ENCODE results near the gene CFAP300.

Gene CFAP300

DNA sequence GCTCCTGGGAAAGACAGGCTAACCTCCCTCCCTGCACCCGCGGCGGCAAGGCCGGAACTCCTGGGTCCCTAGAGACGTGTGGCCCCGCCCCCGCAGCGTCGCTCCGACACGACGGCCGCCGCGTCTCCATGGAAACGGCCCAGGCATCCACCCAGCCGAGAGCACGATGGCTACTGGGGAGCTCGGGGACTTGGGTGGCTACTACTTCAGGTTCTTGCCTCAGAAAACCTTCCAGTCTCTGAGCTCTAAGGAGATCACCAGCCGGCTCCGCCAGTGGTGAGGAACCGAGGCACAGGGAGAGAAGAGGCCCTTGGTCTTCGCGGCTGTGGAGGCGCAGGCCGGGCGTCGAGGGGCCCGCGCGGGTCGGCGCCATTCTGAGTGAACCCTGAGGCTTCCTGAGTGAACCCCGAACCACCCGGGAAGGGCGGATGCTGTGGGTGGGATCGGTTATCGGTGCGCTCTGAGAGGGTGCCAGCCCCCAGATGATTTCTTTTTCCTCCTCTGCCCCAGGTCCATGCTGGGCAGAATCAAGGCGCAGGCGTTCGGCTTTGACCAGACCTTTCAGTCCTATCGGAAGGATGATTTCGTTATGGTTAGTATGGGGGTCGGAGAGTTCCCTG lies at the start of gene CFAP300:
Gene CFAP300, plus strand, starts transcription at position 133 of the 620 bp plus-strand sequence. Its CDS starts 34 bp downstream, at position 167.
- peak; percentile 70 for DNase-seq

DNA sequence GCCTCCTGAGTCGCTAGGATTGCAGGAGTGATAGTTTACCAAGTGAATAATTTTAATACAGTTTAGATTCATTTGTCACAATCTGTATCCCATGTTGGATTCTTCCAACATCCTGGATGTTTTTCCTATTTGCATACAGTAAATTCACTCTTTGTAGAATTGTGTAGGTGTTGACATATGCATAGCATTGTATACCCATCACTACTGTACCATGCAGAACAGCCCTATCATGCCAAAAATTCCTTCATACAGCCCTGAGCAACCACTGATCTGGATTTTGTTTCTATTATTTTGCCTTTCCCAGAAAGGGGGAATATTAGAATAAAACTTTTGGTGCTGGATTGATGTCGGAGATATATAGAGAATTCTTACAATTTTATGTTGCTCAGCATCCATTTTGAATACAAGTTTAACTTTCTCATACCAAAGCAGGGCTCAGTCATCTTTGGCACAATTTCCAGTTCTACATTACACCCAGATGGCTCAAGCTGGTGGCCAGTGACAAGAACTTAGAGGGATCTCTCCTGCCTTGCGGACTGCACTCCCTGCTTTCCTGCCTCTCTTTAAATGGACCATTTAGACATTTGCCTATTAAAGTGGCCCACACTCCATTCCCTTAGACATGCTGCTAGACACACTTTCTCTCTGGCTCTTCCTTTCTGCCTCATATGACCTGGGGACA lies 45.4 kb upstream of the CFAP300 start:
- DNase-seq = no peak

DNA sequence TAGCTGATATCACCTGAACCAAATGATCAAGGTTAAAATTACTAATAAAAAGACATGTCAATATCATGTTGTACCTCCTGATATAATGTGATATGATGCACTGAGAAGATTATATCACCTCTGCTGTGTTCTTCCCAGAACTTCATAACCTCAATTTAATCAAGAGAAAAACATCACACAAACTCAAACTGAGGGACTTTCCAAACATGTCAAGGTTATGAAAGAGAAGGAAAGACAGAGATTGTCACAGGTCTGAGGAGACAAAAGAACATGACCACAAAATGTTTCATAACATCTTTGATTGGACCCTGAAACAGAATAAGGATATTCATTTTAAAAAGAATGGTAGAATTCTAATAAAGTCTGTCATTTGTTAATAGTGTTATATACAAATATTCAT lies 43.0 kb upstream of the CFAP300 start:
- DNase-seq = no peak

DNA sequence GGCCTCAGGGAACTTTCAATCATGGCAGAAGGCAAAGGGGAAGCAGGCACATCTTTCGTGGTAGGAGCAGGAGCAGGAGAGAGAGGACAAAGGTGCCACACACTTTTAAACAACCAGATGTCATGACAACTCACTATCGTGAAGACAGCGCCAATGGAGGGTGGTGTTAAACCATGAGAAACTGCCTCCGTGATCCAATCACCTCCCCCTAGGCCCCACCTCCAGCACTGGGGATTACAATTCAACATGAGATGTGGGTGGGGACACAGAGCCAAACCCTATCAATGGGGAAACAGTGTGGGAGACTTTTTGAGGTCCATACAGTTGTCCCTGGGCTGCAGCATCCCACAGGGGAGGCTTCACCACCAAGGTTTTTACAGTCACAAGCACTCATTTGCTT lies 41.9 kb upstream of the CFAP300 start:
- DNase-seq = no peak

DNA sequence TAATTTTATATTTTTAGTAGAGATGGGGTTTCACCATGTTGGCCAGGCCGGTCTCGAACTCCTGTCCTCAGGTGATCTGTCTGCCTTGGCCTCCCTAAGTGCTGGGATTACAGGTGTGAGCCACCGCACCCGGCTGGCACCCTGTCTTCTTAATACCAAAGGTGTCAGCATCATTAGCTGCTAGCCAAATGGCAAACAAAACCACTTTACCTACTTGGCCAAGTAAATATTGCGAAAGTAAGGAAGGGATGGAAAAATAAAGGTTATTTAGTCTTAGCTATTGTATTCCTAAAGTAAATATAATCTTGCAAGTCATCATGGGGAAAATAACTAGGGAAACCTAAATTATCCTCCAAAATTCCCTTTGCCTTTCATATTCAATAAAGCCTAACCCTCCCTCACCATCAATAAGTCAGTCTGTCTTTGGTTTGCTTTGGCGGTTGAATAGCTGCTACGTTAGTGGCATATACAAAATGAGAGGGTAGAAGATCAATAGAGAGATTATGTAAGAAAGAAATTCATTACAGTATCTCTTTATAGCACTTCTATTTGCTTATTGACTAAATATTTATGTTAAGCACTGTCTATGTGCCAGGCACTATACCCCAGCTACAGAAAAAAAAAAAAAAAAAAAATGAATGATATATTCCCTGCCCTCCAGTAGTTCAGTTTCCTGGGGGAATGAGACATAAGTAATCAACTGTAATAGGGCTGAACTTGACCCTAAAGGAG lies 40.2 kb upstream of the CFAP300 start:
- DNase-seq = no peak

DNA sequence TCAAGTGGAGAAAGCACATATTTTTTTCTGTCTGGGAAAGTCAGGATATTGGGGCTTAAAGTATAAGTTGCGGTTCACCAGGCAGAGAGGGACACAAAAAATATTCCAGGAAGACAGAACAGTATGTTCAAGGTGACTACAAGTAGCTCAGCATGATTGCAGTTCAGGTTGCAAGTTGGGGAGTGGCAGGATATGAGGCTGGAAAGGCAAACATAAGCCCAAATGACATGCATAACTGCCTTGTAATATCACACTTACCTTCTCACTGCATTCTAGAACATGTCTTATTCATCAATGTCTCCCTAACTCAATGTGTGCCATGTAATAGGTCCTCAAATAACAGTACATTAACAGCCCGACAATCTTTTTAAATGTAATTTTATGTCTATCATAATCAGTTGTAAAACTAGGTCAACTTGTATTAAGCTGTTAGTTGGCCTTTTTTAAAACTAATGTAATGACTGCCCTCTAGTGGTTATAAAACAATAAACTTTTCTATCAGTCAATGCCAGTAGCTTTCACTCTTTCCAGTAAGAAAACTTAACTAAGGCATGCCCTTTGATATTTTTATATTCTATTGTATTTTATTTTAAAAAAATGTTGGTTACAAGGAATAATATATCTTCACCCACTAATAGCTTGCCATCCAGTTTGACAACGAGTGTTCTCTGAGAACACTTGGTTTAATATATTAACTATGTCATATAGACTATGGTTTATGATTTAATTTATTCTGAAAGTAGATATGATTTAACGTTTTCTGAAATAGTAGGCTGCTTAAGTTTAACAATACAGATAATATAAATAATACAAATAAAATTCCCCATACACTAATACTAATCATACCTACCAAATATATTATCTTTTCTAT lies 39.4 kb upstream of the CFAP300 start:
- peak; percentile 71 for DNase-seq

DNA sequence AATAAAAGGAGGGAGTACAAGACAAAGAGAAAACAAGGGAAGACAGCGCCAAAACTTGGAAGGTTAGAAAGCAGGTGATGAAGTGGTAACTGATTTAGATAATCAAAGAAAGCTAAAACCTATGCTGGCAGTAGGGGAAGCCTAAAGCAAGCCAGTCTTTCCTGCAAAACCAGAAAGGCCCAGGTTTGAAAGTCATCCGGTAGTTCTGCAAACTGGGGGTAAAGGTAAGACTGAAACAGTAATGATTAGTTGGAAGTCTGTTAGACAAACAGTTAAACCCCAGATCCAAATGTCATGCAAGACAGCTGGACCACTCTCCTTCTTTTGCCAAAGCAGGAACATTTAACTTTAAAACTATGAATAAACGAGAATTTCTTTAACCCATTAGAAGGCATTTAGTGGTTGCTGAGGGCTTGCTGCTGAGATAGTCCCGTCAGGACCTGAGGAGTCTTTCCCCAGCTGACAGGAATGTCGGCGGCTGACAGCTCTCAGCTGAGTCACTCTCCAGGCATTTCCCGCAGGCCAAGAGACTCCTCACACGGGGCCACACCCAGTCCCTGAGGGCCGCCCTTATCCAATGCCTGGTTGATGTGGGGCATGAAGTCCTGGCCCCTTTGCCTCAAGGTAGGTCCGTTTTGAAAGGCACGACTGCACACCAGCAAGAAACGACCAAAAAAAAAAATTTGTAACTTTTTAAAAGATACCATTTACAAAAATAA lies 36.3 kb upstream of the CFAP300 start:
- peak; percentile 91 for DNase-seq

DNA sequence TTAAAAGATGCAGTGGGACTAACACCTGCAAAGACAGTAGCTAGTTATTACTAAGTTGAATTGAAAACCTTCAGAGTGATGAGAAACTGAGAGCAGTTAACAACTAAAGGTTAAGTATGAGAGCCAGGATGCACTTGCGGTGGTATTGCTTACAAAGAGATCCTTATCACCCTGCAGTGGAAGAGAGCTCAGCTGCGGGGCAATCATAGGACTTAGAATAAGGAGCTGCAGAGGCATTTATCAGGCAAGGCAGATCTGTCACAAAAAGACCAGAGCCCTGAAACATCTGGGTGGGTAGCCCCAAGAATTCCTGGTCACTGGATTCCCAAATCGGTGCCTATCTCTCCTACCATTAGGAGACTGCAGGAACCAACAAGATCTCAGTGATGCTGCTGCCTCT lies 34.3 kb upstream of the CFAP300 start:
- DNase-seq = no peak

DNA sequence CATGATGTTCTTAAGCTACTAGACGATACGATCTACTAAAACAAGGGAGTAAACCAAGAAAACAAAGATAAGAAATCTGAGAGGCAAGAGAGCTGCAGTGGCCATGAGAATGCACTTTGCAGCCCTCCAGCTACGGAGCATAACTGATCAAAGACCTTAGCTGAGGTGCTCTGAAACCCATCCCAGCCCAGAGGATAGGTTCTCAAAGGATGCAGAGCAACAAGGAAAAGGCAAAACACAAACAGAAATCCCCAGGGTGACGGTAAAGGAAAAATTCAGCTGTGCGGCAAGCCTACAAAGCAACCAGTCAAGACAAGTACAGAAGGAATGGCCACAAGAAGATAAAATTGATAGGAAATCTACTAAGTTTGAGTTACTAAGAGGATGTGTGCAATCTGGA lies 32.5 kb upstream of the CFAP300 start:
- DNase-seq = no peak

DNA sequence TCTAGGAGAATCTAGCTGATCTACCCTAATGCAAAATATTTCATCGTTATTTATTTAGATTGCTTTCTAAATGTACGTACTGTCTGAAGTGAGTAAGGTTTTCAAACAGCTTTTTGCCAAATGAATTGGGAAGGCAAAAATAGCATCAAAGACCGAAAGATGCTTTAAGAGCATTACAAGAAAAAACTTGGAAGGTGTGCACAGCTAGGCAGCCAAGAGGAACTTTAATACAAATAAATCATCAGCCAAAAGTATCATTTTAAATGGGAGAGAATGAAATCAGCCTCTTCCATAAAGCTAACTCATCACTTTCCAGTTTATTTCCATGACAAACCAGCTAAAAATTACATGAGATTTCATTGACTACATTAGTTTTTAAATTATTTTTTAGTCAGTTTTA lies 30.2 kb upstream of the CFAP300 start:
- DNase-seq = no peak

DNA sequence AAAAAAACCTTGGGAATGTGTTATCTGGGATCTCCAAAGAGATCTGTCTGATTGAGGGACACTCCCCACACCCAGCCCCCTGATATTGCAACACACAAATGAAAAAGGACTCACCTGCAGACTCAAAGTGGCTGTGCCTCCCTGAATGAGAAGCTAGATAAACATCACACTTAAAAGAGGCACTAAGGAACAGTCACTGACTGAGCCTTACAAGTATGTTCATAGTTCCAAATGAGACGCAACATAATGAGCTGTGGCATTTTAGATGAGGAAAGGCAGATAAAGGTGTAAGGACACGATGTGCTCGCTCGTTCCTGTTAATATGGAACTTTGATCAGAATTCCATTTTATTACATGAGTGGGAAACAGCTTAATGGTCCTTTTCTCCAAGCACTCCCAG lies 21.0 kb upstream of the CFAP300 start:
- no peak for DNase-seq

DNA sequence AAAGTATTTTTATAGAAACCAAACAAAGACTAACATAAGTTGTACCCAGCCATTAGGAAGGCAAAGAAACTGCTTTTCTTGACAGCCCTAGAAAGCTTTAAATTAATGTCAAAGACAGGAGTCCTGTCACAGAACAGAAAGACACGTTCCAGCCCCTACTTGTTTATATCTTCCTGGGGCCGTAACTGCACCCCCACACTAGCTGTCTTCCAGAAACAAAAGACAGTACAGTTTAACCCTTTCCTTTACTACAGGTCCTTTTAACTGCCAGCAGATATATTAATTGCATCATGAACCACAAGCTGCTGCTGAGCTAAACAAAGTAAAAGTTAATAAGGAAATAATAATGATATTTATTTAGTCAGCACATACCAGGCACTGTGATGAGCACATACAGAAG lies 20.3 kb upstream of the CFAP300 start:
- DNase-seq = no peak

DNA sequence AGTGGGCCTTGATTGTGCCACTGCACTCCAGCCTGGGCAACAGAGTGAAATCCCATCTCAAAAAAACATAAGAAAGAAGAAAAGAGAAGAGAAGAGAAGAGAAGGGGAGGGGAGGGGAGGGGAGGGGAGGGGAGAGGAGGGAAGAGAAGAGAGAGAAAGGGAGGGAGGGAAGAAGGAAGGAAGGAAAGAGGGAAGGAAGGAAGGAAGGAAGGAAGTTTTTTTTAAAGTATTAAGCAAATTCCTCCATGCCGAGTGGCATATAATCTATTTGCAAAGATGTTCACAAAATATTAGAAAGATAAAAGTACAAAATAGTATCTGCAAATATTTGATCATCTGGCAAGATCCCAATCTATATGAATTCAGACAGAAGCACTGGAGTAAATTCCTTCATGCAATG lies 10.5 kb upstream of the CFAP300 start:
- DNase-seq = no peak

DNA sequence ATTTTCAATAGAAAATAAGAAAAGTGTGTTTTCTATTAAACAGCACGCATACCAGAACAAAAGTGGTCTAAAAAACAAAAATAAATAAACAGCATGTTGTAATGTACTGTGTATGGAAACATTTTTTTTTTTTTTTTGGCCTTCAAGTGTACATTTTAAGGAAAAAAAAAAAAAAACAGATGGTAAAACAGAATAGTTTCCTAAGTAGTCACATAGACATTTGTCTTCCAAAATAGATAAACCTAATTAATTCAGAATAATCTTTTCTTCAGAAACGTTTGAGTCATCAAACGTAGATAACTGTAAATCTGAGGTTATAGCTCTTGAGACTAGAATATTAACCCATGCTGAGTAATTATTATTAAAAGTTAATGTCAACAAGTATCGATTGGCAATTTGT lies 396 bp upstream of the CFAP300 start:
- DNase-seq = no peak

DNA sequence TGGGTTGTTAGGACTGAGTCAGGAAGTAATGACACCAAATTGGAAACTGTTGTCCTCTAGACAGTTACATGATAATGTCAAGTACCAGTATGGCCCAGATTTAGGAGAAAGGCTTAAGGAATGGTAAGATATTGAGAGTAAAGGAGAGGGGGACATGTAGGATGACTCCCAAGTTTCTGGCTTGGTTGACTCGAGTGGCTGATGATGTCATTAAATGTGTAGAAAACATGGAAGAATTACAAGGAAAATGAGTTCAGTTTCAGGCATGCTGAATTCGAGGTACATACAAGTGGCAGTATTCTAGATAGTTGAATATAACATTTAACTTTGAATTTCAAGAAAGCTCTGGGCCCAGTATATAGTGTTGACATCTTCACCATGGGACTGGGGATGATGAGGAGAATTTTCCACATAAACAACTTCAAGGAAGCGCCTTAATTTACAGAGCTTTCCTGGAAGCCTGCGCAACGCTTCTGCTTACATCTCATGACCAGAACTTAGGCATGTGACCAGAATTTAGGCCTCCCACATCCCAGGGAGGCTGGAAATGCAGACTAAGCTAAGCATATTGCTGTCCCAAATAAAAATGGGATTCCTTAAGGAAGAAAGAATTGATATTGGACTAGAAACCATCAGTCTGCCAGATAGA lies 3.8 kb downstream of the CFAP300 start:
- no peak for DNase-seq

DNA sequence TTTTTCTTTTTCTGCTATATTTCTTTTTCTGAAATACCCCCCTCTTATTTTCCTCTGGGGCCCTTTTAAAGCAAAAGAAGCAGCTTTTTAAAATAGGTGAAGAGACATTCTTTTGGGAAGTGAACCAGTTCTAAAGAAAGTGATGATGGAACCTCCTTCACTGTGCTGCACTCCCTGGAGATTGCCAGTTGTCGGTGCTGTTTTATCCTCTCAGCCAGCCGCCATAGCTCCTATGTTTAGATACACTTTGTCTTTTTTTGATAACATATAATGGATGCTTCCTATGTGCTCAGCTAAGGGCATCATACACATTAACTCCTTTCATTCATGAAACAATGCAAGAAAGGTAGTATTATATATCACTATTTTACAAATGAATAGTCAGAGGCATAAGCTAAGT lies 14.0 kb downstream of the CFAP300 start:
- DNase-seq = no peak

DNA sequence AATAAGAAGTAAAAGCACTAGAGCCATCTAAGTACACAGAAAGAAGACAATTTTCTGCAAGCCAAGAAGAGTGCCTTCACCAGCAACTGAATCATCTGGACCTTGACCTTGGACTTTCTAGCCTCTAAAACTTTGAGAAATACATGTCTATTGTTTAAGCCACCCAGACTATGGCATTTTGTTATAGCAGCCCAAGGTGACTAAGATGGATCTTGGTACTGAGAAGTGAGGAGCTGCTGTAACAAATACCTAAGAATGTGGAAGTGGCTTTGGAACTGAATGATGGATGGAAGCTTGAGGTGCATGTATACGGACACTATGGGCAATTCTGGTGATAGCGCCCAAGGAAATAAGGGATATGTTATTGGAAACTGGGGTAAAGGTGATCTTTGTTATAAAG lies 14.9 kb downstream of the CFAP300 start:
- no peak for DNase-seq

DNA sequence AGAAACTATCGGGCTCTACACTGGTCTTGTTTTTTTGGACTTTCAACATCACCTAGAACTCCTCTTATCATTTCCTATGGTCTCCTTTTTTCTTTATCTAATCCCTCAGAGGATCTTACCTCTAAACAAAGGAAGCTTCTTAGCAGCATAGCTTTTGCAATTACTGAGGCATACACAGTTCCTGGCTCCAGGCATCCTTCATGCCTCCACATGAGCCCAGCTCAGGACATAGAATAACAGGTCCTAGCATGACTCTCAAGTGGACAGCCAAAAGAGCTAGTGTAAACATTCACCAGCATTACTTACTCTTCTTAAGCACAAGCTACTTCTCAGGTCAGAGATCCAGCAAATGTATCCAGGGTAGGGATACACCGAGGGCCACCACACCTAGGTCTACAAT lies 17.1 kb downstream of the CFAP300 start:
- DNase-seq = no peak

DNA sequence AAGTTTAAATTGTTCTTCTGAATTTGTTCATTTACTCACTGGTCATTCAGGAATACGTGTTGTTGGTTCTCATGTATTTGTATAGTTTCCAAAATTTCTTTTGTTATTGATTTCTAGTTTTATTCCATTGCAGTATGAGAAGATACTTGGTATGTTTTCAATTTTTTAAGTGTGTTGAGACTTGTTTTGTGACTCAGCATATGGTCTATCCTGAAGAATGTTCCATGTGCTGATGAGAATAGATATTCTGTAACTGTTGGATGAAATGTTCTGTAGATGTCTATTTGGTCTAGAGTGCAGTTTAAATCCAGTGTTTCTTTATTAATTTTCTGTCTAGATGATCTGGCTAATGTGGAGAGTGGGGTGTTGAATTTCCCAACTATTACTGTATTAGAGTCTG lies 23.5 kb downstream of the CFAP300 start:
- no peak for DNase-seq

DNA sequence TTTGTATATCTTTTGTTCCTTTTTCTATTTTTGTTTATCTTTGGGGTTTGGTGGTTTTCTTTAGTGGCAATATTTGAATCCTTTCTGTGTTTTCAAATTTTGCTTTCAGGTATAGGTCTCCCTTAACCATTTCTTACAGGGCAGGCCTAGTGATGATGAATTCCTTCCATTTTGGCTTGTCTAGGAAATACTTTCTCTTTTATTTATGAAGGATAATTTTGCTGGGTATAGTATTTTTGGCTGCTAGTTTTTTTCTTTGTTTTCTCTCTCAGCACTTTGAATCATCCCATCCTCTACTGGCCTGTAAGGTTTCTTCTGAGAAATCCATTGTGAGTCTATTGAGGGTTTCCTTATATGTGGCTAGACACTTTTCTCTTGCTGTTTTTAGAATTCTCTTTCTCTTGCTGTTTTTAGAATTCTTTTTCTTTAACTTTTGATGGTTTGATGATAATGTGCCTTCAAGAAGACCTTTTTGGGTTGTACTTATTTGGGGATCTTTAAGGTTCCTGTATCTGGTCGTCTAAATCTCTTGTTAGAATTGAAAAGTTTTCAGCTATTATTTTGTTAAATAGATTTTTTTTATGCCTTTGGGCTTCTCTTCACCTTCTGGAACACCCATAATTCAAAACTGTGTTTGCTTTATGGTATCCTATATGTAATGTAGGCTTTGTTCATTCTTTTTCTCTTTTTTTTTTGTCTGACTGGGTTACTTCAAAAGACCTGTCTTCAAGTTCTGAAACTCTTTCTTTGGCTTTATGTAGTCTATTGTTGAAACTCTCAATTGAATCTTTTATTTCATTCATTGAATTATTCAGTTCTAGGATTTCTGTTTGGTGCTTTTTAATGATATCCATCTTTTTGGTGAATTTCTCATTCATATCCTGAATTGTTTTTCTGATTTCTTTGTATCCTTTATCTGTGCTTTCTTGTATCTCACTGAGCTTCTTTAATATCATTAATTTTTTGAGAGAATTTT lies 24.5 kb downstream of the CFAP300 start:
- DNase-seq = no peak

DNA sequence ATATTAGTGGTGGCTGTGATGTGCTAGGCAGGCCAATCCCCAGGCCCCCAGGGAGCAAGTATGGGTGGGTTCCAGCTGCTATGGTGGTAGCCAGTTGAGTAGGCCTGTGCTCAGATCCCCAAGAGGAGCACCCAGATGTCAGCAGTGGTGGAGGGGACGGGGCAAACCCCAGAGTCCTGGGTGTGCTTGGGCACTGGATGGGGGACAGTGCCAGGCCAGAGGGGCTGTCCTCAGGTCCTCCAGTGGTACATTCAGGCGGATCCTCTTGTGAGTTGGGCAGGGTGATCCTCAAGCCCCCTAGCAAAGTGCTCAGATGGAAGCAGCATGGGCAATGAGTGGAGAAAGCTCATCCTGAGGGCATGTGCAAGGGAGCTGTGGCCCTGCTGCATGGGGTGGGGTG lies 26.0 kb downstream of the CFAP300 start:
- DNase-seq = no peak
